HG03354 (cell line): ENCODE data around the gene PRPF38A.

Source experiments
- ATAC-seq: cut with Tn5 transposase; IDR thresholded peaks from one replicate; pipeline ENCODE4 v1.9.1; 2021; ENCODE audit warnings: mild to moderate bottlenecking; ENCODE audit not compliant: unreplicated experiment, poor library complexity, severe bottlenecking

Gene PRPF38A

GRCh38 chr1:52454127-52454526 is 49.7 kb downstream of the PRPF38A start:
- ATAC-seq: no peak

- no peak for ATAC-seq
These were observed 50.4 kb downstream of the PRPF38A start for GRCh38 chr1:52454779-52455178.

GRCh38 chr1:52455686-52456085 is 51.3 kb downstream of the PRPF38A start:
- ATAC-seq: no peak

GRCh38 chr1:52460694-52461093 is 56.3 kb downstream of the PRPF38A start:
- ATAC-seq: no peak

GRCh38 chr1:52461821-52462220 is 57.4 kb downstream of the PRPF38A start:
- no peak for ATAC-seq

GRCh38 chr1:52463891-52464290 is 59.5 kb downstream of the PRPF38A start:
- no peak for ATAC-seq

GRCh38 chr1:52469108-52469507 is 64.7 kb downstream of the PRPF38A start:
- ATAC-seq: no peak
